HepG2 (cell line): Measurements from ENCODE around the gene ACAP2. TPM values are rescaled to one million over a fixed set of nuclear protein-coding genes. Genes with fewer than 3 reads are reported as not detected.

ENCODE experiments used
- AGO2 ChIP-seq: fragments of 200-400 bp; formaldehyde crosslinking; optimal IDR thresholded peaks from 2 replicates; pipeline ENCODE3; 2017; ENCODE audit warnings: mild to moderate bottlenecking, low read depth, low read length, moderate library complexity
- EED ChIP-seq: sonication (generic); formaldehyde crosslinking; IDR thresholded peaks from 2 replicates; pipeline ENCODE4 v1.5.0; 2020; ENCODE audit warnings: mild to moderate bottlenecking, missing genetic modification reagents
- KDM6A ChIP-seq: IDR thresholded peaks from 2 replicates; pipeline ENCODE4 v1.6.1; 2016; ENCODE audit warnings: low read depth
- SAP130 ChIP-seq: IDR thresholded peaks from 2 replicates; pipeline ENCODE4 v1.6.1; 2016; ENCODE audit warnings: low read depth
- SMAD9 ChIP-seq: sonication (generic); formaldehyde crosslinking; IDR thresholded peaks from 2 replicates; pipeline ENCODE4 v1.5.1; 2020; ENCODE audit warnings: mild to moderate bottlenecking, missing genetic modification reagents
- TAF1 ChIP-seq: sonication (generic); formaldehyde crosslinking; IDR thresholded peaks from 2 replicates; pipeline ENCODE4 v1.4.0; 2020; ENCODE audit warnings: missing genetic modification reagents
- XBP1 ChIP-seq: sonication (generic); formaldehyde crosslinking; IDR thresholded peaks from 2 replicates; pipeline ENCODE4 v1.5.0; 2020; ENCODE audit warnings: missing genetic modification reagents
- YEATS4 ChIP-seq: sonication (generic); formaldehyde crosslinking; IDR thresholded peaks from 2 replicates; pipeline ENCODE4 v1.4.0; 2020; ENCODE audit warnings: missing genetic modification reagents, borderline replicate concordance
- ZBTB42 ChIP-seq: sonication (generic); formaldehyde crosslinking; IDR thresholded peaks from 2 replicates; pipeline ENCODE4 v1.5.0; 2020; ENCODE audit warnings: mild to moderate bottlenecking, missing genetic modification reagents
- ZNF17 ChIP-seq: sonication (generic); formaldehyde crosslinking; IDR thresholded peaks from 2 replicates; pipeline ENCODE4 v1.5.0; 2020; ENCODE audit warnings: mild to moderate bottlenecking, missing genetic modification reagents
- ZNF34 ChIP-seq: sonication (generic); formaldehyde crosslinking; IDR thresholded peaks from 2 replicates; pipeline ENCODE4 v1.4.0; 2020; ENCODE audit warnings: mild to moderate bottlenecking, missing genetic modification reagents, borderline replicate concordance
- ZNF564 ChIP-seq: sonication (generic); formaldehyde crosslinking; IDR thresholded peaks from 2 replicates; pipeline ENCODE4 v1.8.1; 2023; ENCODE audit warnings: mild to moderate bottlenecking, missing genetic modification reagents
- polyA plus RNA-seq, 8 experiments: library from polyadenylated mRNA; depleted of rRNA in 3 of 8; stranded (reverse) in 7 of 8; unstranded in 1 of 8; fragments of >200 nt; fragmentation: Illumina TruSeq in 4 of 8; extraction: Trizol in 4 of 8; gene quantifications; 2 replicates each; pipeline versions ENCODE4 v1.2.1 to v1.2.3, GENCODE V29; 2011 to 2016; ENCODE audit warnings: low read depth in 4 of 8, missing spikeins in 1 of 8, mixed read lengths in 1 of 8; ENCODE audit not compliant: insufficient read depth in 1 of 8
- total RNA-seq, 5 experiments: library from RNA; depleted of rRNA; stranded (reverse); fragments of >200 nt; fragmentation: Illumina TruSeq; extraction: Trizol; gene quantifications; 2 replicates each; pipeline ENCODE4 v1.2.3, GENCODE V29; 2016; ENCODE audit warnings: low read depth in 1 of 5
- TF ChIP-seq, protein P1 (sequence below): IDR thresholded peaks from 2 replicates; pipeline ENCODE4 v1.6.1; 2018; ENCODE audit warnings: missing genetic modification reagents, mild to moderate bottlenecking, missing compliant biosample characterization
- TF ChIP-seq, protein P2 (sequence below): sonication (generic); formaldehyde crosslinking; IDR thresholded peaks from 2 replicates; pipeline ENCODE4 v1.4.0; 2020; ENCODE audit warnings: missing genetic modification reagents
- TF ChIP-seq, protein P3 (sequence below): sonication (generic); formaldehyde crosslinking; IDR thresholded peaks from 2 replicates; pipeline ENCODE4 v1.5.0; 2020; ENCODE audit warnings: mild to moderate bottlenecking, missing genetic modification reagents, borderline replicate concordance
- TF ChIP-seq, protein P4 (sequence below): sonication (generic); formaldehyde crosslinking; IDR thresholded peaks from 2 replicates; pipeline ENCODE4 v1.4.0; 2020; ENCODE audit warnings: mild to moderate bottlenecking, low read depth, missing genetic modification reagents
- TF ChIP-seq, protein P5 (sequence below): sonication (generic); formaldehyde crosslinking; IDR thresholded peaks from 2 replicates; pipeline ENCODE4 v1.4.0; 2020; ENCODE audit warnings: missing genetic modification reagents, borderline replicate concordance
- TF ChIP-seq, protein P6 (sequence below): sonication (generic); formaldehyde crosslinking; IDR thresholded peaks from 2 replicates; pipeline ENCODE4 v1.8.0; 2022; ENCODE audit warnings: missing genetic modification reagents, mild to moderate bottlenecking, borderline replicate concordance

Gene ACAP2
- total and polyA plus RNA-seq, 2 of the 13 experiments (the other 11 are each of a cell fraction or from before 2014, with no cell fraction given): 7.3 to 23.9 TPM

DNA sequence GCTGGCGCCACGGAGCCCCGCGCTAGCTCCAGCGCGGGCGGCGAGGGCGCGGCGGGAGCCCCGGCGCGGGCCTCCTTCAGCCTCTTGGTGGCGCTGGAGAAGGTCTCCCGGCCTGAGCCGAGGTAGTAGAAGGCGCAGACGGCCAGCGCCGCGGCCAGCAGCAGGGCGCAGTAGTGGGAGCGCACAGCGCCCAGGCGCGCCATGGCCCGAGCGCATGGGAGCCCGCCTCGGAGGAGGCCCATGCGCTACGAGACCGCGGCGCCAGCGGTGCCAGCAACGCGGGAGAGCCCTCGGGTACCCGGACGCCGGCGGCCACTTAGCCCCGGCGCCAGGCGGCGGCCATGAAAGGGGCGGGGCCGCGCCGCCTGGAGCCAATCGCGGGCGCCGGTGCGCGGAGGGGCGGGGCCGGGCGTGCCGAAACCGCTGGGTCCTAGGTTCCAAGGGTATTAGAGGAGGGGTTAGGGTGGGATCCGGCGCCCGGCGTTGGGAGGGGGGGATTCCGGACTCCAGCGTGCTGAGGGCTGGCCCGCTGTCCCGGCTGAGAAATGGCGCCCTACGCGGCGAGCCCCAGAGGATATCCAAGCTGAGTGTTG is 171.9 kb downstream of the ACAP2 start, which contains the start of gene XXYLT1 (continued):
- TF ChIP-seq, protein P1, sequence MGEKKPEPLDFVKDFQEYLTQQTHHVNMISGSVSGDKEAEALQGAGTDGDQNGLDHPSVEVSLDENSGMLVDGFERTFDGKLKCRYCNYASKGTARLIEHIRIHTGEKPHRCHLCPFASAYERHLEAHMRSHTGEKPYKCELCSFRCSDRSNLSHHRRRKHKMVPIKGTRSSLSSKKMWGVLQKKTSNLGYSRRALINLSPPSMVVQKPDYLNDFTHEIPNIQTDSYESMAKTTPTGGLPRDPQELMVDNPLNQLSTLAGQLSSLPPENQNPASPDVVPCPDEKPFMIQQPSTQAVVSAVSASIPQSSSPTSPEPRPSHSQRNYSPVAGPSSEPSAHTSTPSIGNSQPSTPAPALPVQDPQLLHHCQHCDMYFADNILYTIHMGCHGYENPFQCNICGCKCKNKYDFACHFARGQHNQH (CRISPR knock-in tag): peak; percentile 45; the same call in 1 of the 2 replicates
- TF ChIP-seq, protein P2, sequence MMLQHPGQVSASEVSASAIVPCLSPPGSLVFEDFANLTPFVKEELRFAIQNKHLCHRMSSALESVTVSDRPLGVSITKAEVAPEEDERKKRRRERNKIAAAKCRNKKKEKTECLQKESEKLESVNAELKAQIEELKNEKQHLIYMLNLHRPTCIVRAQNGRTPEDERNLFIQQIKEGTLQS (CRISPR knock-in tag): no peak
- peak; percentile 43; the same call in 1 of the 2 replicates for TF ChIP-seq YEATS4 (CRISPR knock-in tag)
- TF ChIP-seq ZNF34 (CRISPR knock-in tag): 0 out of 2 replicates have a peak, but pooled peaks have one; percentile 68
- TF ChIP-seq ZNF564 (CRISPR knock-in tag): peak; percentile 50; the same call in 1 of the 2 replicates
- TF ChIP-seq, protein P3, sequence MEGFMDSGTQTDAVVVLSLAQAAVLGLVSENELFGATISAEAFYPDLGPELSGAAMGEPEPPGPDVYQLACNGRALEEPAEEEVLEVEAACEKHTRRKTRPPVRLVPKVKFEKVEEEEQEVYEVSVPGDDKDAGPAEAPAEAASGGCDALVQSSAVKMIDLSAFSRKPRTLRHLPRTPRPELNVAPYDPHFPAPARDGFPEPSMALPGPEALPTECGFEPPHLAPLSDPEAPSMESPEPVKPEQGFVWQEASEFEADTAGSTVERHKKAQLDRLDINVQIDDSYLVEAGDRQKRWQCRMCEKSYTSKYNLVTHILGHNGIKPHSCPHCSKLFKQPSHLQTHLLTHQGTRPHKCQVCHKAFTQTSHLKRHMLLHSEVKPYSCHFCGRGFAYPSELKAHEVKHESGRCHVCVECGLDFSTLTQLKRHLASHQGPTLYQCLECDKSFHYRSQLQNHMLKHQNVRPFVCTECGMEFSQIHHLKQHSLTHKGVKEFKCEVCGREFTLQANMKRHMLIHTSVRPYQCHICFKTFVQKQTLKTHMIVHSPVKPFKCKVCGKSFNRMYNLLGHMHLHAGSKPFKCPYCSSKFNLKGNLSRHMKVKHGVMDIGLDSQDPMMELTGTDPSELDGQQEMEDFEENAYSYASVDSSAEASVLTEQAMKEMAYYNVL (CRISPR knock-in tag): peak; percentile 2; the same call in 1 of the 2 replicates
- TF ChIP-seq, protein P4, sequence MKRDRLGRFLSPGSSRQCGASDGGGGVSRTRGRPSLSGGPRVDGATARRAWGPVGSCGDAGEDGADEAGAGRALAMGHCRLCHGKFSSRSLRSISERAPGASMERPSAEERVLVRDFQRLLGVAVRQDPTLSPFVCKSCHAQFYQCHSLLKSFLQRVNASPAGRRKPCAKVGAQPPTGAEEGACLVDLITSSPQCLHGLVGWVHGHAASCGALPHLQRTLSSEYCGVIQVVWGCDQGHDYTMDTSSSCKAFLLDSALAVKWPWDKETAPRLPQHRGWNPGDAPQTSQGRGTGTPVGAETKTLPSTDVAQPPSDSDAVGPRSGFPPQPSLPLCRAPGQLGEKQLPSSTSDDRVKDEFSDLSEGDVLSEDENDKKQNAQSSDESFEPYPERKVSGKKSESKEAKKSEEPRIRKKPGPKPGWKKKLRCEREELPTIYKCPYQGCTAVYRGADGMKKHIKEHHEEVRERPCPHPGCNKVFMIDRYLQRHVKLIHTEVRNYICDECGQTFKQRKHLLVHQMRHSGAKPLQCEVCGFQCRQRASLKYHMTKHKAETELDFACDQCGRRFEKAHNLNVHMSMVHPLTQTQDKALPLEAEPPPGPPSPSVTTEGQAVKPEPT (CRISPR knock-in tag): no peak; the same call in 1 of the 2 replicates
- peak; percentile 62 for TF ChIP-seq TAF1 (CRISPR knock-in tag)
- no peak for TF ChIP-seq SMAD9 (CRISPR knock-in tag)
- peak; percentile 38 for TF ChIP-seq AGO2
- 0 out of 2 replicates have a peak, but pooled peaks have one; percentile 13 for TF ChIP-seq ZBTB42 (CRISPR knock-in tag)
- TF ChIP-seq, protein P5, sequence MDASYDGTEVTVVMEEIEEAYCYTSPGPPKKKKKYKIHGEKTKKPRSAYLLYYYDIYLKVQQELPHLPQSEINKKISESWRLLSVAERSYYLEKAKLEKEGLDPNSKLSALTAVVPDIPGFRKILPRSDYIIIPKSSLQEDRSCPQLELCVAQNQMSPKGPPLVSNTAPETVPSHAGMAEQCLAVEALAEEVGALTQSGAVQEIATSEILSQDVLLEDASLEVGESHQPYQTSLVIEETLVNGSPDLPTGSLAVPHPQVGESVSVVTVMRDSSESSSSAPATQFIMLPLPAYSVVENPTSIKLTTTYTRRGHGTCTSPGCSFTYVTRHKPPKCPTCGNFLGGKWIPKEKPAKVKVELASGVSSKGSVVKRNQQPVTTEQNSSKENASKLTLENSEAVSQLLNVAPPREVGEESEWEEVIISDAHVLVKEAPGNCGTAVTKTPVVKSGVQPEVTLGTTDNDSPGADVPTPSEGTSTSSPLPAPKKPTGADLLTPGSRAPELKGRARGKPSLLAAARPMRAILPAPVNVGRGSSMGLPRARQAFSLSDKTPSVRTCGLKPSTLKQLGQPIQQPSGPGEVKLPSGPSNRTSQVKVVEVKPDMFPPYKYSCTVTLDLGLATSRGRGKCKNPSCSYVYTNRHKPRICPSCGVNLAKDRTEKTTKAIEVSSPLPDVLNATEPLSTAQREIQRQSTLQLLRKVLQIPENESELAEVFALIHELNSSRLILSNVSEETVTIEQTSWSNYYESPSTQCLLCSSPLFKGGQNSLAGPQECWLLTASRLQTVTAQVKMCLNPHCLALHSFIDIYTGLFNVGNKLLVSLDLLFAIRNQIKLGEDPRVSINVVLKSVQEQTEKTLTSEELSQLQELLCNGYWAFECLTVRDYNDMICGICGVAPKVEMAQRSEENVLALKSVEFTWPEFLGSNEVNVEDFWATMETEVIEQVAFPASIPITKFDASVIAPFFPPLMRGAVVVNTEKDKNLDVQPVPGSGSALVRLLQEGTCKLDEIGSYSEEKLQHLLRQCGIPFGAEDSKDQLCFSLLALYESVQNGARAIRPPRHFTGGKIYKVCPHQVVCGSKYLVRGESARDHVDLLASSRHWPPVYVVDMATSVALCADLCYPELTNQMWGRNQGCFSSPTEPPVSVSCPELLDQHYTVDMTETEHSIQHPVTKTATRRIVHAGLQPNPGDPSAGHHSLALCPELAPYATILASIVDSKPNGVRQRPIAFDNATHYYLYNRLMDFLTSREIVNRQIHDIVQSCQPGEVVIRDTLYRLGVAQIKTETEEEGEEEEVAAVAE: peak; percentile 3; the same call in 1 of the 2 replicates
- peak; percentile 50 for TF ChIP-seq SAP130
- TF ChIP-seq XBP1 (CRISPR knock-in tag): no peak
- TF ChIP-seq EED (CRISPR knock-in tag): peak; percentile 75; the same call in 1 of the 2 replicates
- TF ChIP-seq KDM6A (CRISPR knock-in tag): no peak
- TF ChIP-seq ZNF17 (CRISPR knock-in tag): no peak
- TF ChIP-seq, protein P6, sequence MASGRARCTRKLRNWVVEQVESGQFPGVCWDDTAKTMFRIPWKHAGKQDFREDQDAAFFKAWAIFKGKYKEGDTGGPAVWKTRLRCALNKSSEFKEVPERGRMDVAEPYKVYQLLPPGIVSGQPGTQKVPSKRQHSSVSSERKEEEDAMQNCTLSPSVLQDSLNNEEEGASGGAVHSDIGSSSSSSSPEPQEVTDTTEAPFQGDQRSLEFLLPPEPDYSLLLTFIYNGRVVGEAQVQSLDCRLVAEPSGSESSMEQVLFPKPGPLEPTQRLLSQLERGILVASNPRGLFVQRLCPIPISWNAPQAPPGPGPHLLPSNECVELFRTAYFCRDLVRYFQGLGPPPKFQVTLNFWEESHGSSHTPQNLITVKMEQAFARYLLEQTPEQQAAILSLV (CRISPR knock-in tag): peak; percentile 16; the same call in 1 of the 2 replicates
